Measurements from ENCODE around the gene GSTT2B. TPM values are rescaled to one million over a fixed set of nuclear protein-coding genes. Genes with fewer than 3 reads are reported as not detected.
A peak's percentile ranks its signal among the peaks of the same experiment; 100 is the strongest.
"Not testable (repeated sequence)": the region's sequence is repeated elsewhere in the genome, so short reads cannot be mapped to it uniquely, and the experiment has no call there.

Gene GSTT2B
- total RNA-seq, 1 experiment from 2014 or later: 0.89 TPM

- DNase-seq (ENCODE audit: low spot score): not testable (repeated sequence)
Measured at GRCh38 chr22:23947391-23947790, 13.6 kb downstream of the GSTT2B start.

- DNase-seq (ENCODE audit: low spot score): not testable (repeated sequence)
Measured at GRCh38 chr22:23940166-23940565, 20.8 kb downstream of the GSTT2B start.

DNA sequence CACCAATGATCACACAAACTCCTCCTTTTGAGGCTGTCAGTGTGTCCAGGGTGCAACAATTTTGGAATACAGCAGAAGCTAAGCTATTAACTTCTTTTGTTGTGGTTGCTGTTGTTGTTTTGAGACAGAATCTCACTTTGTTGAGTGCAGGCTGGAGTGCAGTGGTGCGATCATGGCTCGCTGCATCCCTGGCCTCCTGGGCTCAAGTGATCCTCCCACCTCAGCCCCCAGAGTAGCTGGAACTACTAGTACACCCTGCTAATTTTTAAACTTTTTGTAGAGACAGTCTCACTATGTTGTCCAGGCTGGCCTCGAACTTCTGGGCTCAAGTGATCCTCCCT is 22.0 kb downstream of the GSTT2B start:
- DNase-seq (ENCODE audit: low spot score): no peak

DNA sequence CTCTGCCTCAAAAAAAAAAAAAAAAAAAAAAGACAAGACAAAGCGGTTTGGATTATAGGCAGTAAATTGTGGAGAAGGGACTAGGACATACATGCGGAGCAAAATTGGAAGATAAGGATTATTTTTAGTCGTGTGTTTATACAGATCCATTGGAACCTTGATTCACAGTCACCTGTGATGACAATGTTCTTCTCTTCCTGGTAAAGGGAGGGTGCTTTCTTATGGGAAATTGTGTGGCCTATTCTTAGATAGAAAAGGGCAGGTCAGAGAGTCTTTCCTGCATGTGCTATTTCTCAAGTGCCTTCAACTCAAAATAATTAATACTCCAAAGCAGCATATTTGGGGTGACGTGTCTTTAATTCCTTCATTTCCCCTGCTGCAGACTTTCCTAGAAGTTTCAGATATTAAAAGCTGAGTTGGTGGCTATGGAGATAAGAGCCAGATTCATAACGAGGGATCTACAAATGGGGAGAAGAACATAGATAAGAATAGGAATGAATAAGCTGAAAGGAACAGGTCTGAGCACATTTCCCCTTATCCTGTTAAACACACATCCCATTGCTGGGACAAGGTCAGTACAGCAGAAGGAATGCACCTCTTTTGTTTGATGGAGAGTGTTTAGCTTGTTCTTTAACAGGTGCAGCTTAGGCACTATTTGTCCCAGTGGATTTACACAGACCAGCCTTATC is 22.5 kb downstream of the GSTT2B start:
- no peak for DNase-seq (ENCODE audit: low spot score)

GRCh38 chr22:23926561-23926960 is 34.4 kb downstream of the GSTT2B start:
- DNase-seq (ENCODE audit: low spot score): no peak

- no peak for DNase-seq (ENCODE audit: low spot score)
Measured at GRCh38 chr22:23925020-23925606, 35.9 kb downstream of the GSTT2B start.

- no peak for DNase-seq (ENCODE audit: low spot score)
Measured at GRCh38 chr22:23922921-23923320, 38.1 kb downstream of the GSTT2B start.

- DNase-seq (ENCODE audit: low spot score): not testable (repeated sequence)
Measured at GRCh38 chr22:23921586-23922201, 39.3 kb downstream of the GSTT2B start.

DNA sequence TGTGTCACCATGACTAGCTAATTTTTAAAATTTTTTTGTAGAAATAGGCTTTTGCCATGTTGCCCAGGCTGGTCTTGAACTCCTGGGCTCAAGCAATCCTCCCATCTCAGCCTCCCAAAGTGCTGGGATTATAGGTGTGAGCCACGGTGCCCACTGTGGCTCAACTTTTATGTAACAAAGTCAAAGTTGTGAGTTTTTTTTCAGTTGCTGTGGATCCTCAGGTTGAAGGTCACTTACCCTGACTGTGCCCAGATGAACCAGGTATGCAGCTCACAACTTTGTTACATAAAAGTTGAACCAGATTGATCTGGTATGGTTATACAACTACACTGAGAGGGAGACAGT is 40.8 kb downstream of the GSTT2B start:
- not testable (repeated sequence) for DNase-seq (ENCODE audit: low spot score)

DNA sequence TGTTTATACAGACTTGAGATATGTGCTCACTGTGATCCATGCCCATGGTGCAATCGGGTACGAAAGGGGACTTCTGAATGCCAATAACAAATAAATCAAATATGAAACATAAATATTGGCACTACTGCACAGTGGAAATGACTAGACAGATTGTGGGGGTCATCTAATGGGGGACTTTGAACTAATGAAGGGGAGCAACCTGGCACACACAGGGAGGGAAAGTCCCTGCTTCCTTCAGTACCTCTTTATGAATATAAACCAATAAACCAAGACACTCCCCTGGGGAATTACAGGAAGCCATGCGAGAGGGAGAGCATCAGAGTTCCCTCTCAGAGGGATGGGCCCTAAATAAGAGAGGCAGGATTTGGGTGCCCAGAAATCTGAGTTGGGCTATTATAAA is 45.7 kb downstream of the GSTT2B start:
- DNase-seq (ENCODE audit: low spot score): no peak

DNA sequence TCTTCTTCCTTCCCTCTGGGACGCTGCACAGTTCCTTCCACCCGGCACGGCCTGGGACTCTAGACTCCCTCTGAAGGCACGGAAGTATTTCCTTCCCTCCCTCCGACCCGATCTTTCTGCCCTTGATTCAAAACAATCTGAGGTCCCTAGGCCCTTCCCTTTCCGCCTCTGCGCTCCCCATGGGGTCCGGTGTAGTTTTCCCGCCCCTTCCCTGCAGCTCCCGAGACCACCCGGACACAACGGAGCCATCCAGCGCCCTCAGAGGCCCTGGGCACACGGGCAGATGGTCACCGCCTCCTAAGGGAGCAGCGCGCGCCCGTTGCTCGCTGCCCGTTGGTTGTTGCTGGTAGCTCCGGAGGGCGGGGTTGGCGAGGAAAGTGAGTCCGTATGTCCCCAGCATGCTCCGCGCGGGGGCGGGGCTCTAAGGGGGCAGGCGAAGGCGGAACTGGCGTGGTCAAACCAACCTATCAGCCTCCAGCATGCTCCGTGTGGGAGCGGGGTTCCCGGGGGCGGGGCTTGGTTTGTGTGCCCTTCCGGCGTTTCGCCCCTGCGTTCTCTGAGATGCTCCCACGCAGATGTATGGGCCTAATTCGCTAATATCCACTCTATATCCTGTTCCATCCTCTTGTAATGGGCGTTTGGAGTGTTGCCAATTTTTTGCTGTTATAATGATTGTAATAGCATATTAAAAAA is 47.2 kb downstream of the GSTT2B start:
- DNase-seq (ENCODE audit: low spot score): peak; percentile 94

DNA sequence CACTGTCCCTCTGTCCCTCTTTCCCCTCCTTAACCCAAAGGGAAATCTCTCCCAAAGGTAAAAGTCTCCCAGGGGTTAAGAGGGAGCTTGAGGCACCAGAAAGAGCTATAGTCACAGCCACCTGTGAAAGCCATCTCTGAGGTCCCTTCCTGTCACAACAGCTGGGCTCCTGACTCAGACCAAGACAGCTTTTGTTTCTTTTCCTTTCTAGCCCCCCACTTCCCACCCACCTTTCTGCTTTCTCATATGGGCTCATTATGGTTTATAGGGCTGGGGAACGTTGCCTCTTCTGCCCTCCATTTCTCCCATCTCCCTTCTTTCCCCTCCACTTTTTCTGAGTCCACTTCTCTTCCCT is 47.7 kb downstream of the GSTT2B start:
- DNase-seq (ENCODE audit: low spot score): no peak

- DNase-seq (ENCODE audit: low spot score): no peak
Measured at GRCh38 chr22:23912293-23912903, 48.6 kb downstream of the GSTT2B start.

DNA sequence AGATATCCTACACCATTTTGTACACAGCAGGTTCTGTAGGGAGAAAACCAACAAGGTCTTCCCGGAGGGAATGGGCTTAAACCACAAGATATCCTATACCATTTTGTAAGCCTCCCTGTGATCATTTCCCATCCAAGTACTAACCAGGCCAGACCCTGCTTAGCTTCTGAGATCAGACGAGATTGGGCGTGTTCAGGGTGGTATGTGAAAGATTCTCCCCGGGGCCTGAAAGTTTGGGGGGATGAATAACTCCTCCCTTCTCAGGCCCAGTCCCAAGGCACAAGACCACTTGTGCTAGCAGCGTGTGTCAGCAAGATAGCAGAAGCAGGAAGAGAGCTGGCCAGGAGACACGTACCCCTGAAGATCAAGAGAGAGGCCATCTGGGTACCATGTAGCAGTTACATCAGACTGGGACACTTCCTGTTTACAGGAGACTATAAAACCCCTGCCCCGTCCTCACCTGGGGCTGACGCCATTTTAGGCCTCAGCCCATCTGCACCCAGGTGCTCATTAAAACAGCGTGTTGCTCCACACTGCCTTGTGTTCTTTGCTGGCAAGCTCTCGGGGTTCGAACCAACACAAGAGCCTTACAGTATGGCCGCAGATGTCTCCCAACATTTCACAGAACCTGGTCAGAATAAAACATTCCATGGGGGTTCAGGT is 49.5 kb downstream of the GSTT2B start:
- no peak for DNase-seq (ENCODE audit: low spot score)

GRCh38 chr22:23910496-23911190 is 50.4 kb downstream of the GSTT2B start:
- no peak for DNase-seq (ENCODE audit: low spot score)

- no peak for DNase-seq (ENCODE audit: low spot score)
Measured at GRCh38 chr22:23909296-23909898, 51.6 kb downstream of the GSTT2B start.

DNA sequence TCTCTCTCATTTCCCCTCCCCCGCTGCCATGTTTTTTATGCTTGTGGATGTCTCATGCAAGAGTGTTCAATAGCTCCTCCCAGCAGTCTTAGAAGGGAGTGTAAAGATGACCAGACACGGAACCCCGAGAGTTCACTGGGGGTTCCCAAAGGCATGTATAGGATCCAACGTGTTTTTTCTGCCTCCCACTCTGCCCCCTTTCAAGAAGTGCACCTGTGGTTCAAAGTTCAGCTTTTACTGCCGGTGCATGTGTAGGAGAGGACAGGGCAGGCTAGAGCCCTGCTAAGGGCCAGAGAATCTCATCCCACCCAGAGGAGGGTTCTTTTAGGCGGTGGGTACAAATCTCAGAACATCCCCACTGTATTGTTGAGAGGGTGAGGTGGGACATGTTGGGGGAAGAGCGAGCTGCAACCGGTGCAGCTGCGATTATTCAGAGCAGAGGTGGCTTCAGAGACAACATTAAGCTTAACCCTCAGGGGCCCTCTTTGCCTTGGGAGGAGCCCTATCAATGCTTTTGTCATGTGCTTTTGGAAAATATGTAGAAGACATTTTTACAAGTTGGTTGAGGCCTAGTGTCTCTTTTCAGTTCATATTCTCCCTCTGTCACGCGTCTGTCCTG is 52.3 kb downstream of the GSTT2B start:
- DNase-seq (ENCODE audit: low spot score): no peak

DNA sequence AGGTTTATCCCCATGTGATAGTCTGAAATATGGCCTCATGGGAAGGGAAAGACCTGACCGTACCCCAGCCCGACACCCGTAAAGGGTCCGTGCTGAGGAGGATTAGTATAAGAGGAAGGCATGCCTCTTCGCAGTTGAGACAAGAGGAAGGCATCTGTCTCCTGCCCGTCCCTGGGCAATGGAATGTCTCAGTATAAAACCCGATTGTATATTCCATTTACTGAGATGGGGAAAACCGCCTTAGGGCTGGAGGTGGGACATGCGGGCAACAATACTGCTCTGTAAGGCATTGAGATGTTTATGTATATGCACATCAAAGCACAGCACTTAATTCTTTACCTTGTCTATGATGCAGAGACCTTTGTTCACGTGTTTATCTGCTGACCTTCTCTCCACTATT is 53.6 kb downstream of the GSTT2B start:
- DNase-seq (ENCODE audit: low spot score): not testable (repeated sequence)

Measured in HT-29 (cell line).